H1 (cell line): Measurements from ENCODE around the gene MFSD2B. TPM values are rescaled to one million over a fixed set of nuclear protein-coding genes. Genes with fewer than 3 reads are reported as not detected.

Experiments used
- CTCF ChIA-PET: fragments of 300-600 bp; sonication (Branson Sonifier 250); formaldehyde crosslinking; loops from one replicate; lab custom pipeline; 2021; ENCODE audit not compliant: partially characterized antibody; lab: Charles Lee
- POLR2A ChIA-PET: fragments of 300-600 bp; sonication (Branson Sonifier 250); formaldehyde crosslinking; loops from one replicate; lab custom pipeline; 2021; ENCODE audit warnings: inconsistent platforms; ENCODE audit not compliant: partially characterized antibody; lab: Charles Lee
- DNase-seq, 2 experiments: peaks; one replicate each; pipeline versions ENCODE4 v3.0.0 to v3.0.0-alpha.2; 2010 to 2022; ENCODE audit warnings: low spot score in 2 of 2, low read depth in 1 of 2, mixed read lengths in 1 of 2
- FAIRE-seq: peaks from 2 replicates; lab custom pipeline; 2011; peaks lifted over from hg19 to GRCh38; lab: Jason Lieb, UNC
- H2AFZ ChIP-seq: 2 replicates; pipeline ENCODE4 v1.8.1; 2012; ENCODE audit warnings: low read length, inconsistent platforms
- H2AK5ac ChIP-seq: 2 replicates; pipeline ENCODE4 v1.6.1; 2013; ENCODE audit warnings: low read depth, low read length
- H2BK120ac ChIP-seq: replicated peaks from 2 replicates; pipeline ENCODE3; 2013; ENCODE audit warnings: low read depth, low read length, inconsistent platforms
- H2BK12ac ChIP-seq: 2 replicates; pipeline ENCODE4 v1.6.1; 2013; ENCODE audit warnings: low read depth, low read length
- H2BK15ac ChIP-seq: 2 replicates; pipeline ENCODE4 v1.6.1; 2013; ENCODE audit warnings: low read length
- H2BK20ac ChIP-seq: 2 replicates; pipeline ENCODE4 v1.6.1; 2013; ENCODE audit warnings: low read length
- H2BK5ac ChIP-seq: 2 replicates; pipeline ENCODE4 v1.6.1; 2013; ENCODE audit warnings: low read depth, low read length
- H3K14ac ChIP-seq: 2 replicates; pipeline ENCODE4 v1.6.1; 2013; ENCODE audit warnings: inconsistent platforms; ENCODE audit not compliant: insufficient read length
- H3K18ac ChIP-seq: 2 replicates; pipeline ENCODE4 v1.6.1; 2013; ENCODE audit warnings: low read length; ENCODE audit errors: extremely low read depth
- H3K23ac ChIP-seq: 2 replicates; pipeline ENCODE4 v1.6.1; 2013; ENCODE audit warnings: inconsistent platforms; ENCODE audit not compliant: insufficient read length
- H3K23me2 ChIP-seq: 2 replicates; pipeline ENCODE4 v1.6.1; 2013; ENCODE audit warnings: low read depth, low read length
- H3K27ac ChIP-seq: 2 replicates; pipeline ENCODE4 v1.6.1; 2011; ENCODE audit warnings: low read depth, low read length, inconsistent platforms
- H3K27me3 ChIP-seq, 4 experiments: replicated peaks in 1 of 4; 1 replicate in 1 of 4; 2 replicates in 3 of 4; pipeline versions ENCODE4 v1.6.1 to v1.8.1; 2011 to 2013; ENCODE audit warnings: low read length in 3 of 4, mild to moderate bottlenecking in 3 of 4, inconsistent platforms in 2 of 4, mixed read lengths in 2 of 4, moderate library complexity in 1 of 4; ENCODE audit not compliant: control insufficient read depth in 3 of 4, insufficient read depth in 3 of 4; ENCODE audit errors: extremely low read depth in 1 of 4
- H3K36me3 ChIP-seq, 4 experiments: 2 replicates each; pipeline versions ENCODE4 v1.6.1 to v1.8.1; 2011 to 2013; ENCODE audit warnings: mild to moderate bottlenecking in 4 of 4, low read length in 3 of 4, moderate library complexity in 2 of 4, control low read depth in 1 of 4, inconsistent platforms in 1 of 4; ENCODE audit not compliant: insufficient read depth in 4 of 4, control insufficient read depth in 2 of 4
- H3K4ac ChIP-seq: replicated peaks from 2 replicates; pipeline ENCODE3; 2013; ENCODE audit warnings: low read length, low read depth, mixed read lengths, inconsistent platforms; ENCODE audit not compliant: insufficient read length
- H3K4me1 ChIP-seq, 4 experiments: replicated peaks in 1 of 4; 1 replicate in 1 of 4; 2 replicates in 3 of 4; pipeline versions ENCODE4 v1.6.1 to v1.8.1; 2011 to 2013; ENCODE audit warnings: low read length in 3 of 4, inconsistent platforms in 2 of 4, mixed read lengths in 1 of 4; ENCODE audit not compliant: insufficient read depth in 4 of 4, control insufficient read depth in 3 of 4
- H3K4me2 ChIP-seq, 2 experiments: 2 replicates each; pipeline versions ENCODE4 v1.6.1 to v1.8.1; 2011 to 2013; ENCODE audit warnings: low read depth in 2 of 2, low read length in 2 of 2, control low read depth in 1 of 2, inconsistent platforms in 1 of 2, mild to moderate bottlenecking in 1 of 2; ENCODE audit not compliant: insufficient read depth in 1 of 2
- H3K4me3 ChIP-seq, 4 experiments: fragments of 200-600, 300-600 bp in 1 of 4; sonication (generic), shearing (Covaris generic), sonication (Bioruptor Twin) in 1 of 4; 2 replicates each; pipeline versions ENCODE4 v1.5.1 to v1.8.1; 2011 to 2016; ENCODE audit warnings: low read length in 4 of 4, low read depth in 3 of 4, control low read depth in 2 of 4, inconsistent platforms in 2 of 4, mild to moderate bottlenecking in 2 of 4, mixed read lengths in 1 of 4, moderate library complexity in 1 of 4; ENCODE audit not compliant: insufficient read depth in 2 of 4; ENCODE audit errors: extremely low read depth in 1 of 4
- H3K56ac ChIP-seq: replicated peaks from 2 replicates; pipeline ENCODE3; 2013; ENCODE audit warnings: low read depth, mild to moderate bottlenecking, mixed read lengths, low read length, inconsistent platforms; ENCODE audit not compliant: insufficient read length
- H3K79me1 ChIP-seq: 2 replicates; pipeline ENCODE4 v1.6.1; 2013; ENCODE audit warnings: low read depth, low read length, control low read depth
- H3K79me2 ChIP-seq, 2 experiments: 2 replicates each; pipeline versions ENCODE4 v1.6.1 to v1.8.1; 2012 to 2013; ENCODE audit warnings: low read length in 2 of 2, mild to moderate bottlenecking in 2 of 2, inconsistent platforms in 1 of 2; ENCODE audit not compliant: insufficient read depth in 2 of 2, control insufficient read depth in 1 of 2
- H3K9ac ChIP-seq, 4 experiments: replicated peaks in 1 of 4; 1 replicate in 1 of 4; 2 replicates in 3 of 4; pipeline versions ENCODE4 v1.6.1 to v1.8.1; 2011 to 2013; ENCODE audit warnings: low read depth in 3 of 4, low read length in 3 of 4, control low read depth in 2 of 4, mild to moderate bottlenecking in 2 of 4, moderate library complexity in 2 of 4, inconsistent platforms in 1 of 4; ENCODE audit errors: extremely low read depth in 1 of 4
- H3K9me3 ChIP-seq, 2 experiments: 2 replicates each; pipeline versions ENCODE4 v1.6.1 to v1.8.1; 2012 to 2013; ENCODE audit warnings: mild to moderate bottlenecking in 2 of 2, moderate library complexity in 2 of 2, control low read depth in 1 of 2, inconsistent platforms in 1 of 2, low read depth in 1 of 2, low read length in 1 of 2, mixed read lengths in 1 of 2; ENCODE audit not compliant: insufficient read depth in 2 of 2
- H4K20me1 ChIP-seq, 2 experiments: replicated peaks in 1 of 2; 2 replicates each; pipeline versions ENCODE3 to v1.8.1; 2011 to 2013; ENCODE audit warnings: inconsistent platforms in 2 of 2, low read length in 2 of 2, mild to moderate bottlenecking in 1 of 2; ENCODE audit not compliant: insufficient read depth in 2 of 2, control insufficient read depth in 1 of 2
- H4K5ac ChIP-seq: 2 replicates; pipeline ENCODE4 v1.6.1; 2013; ENCODE audit warnings: low read length, low read depth, mixed read lengths, inconsistent platforms; ENCODE audit not compliant: insufficient read length
- H4K8ac ChIP-seq: 2 replicates; pipeline ENCODE4 v1.8.0; 2013; ENCODE audit warnings: mild to moderate bottlenecking, moderate library complexity, low read length, inconsistent platforms; ENCODE audit not compliant: insufficient read depth; ENCODE audit errors: extremely low read depth
- H4K91ac ChIP-seq: replicated peaks from 2 replicates; pipeline ENCODE3; 2013; ENCODE audit warnings: low read length, mixed read lengths, inconsistent platforms; ENCODE audit not compliant: insufficient read length
- CREB1 ChIP-seq: IDR thresholded peaks from 2 replicates; pipeline ENCODE4 v1.6.1; 2012; ENCODE audit warnings: inconsistent platforms
- GTF2F1 ChIP-seq: IDR thresholded peaks from 2 replicates; pipeline ENCODE4 v1.6.1; 2012; ENCODE audit warnings: low read depth, low read length, improper control_type of control experiment, borderline replicate concordance
- KDM4A ChIP-seq: IDR thresholded peaks from one replicate; pipeline ENCODE4 v1.7.1; 2012; ENCODE audit warnings: low read depth, mild to moderate bottlenecking, moderate library complexity, low read length, inconsistent platforms; ENCODE audit not compliant: severe bottlenecking
- KDM5A ChIP-seq: fragments of 200-600 bp; IDR thresholded peaks from 2 replicates; pipeline ENCODE4 v1.7.1; 2012; ENCODE audit warnings: mild to moderate bottlenecking, low read length, inconsistent platforms, mixed read lengths
- SP1 ChIP-seq: IDR thresholded peaks from 2 replicates; pipeline ENCODE4 v1.6.1; 2011; ENCODE audit warnings: low read depth, low read length
- SP4 ChIP-seq: IDR thresholded peaks from 2 replicates; pipeline ENCODE4 v1.6.1; 2012; ENCODE audit warnings: low read length, inconsistent platforms
- WGBS, 2 experiments: shearing (Covaris generic) in 1 of 2; methylation state at CpG; one replicate each; pipeline versions ENCODE4 v1.1.6 to v1.1.7; 2013 to 2015; ENCODE audit warnings: low lambda C conversion rate in 2 of 2, mixed read lengths in 2 of 2, inconsistent platforms in 1 of 2, low coverage in 1 of 2, missing lambda C conversion rate in 1 of 2; ENCODE audit not compliant: insufficient replicate concordance in 2 of 2, insufficient coverage in 1 of 2, insufficient read length in 1 of 2; ENCODE audit errors: extremely low coverage in 1 of 2, missing lambda C conversion rate in 1 of 2; 5-methylcytosine and 5-hydroxymethylcytosine counted together
- polyA plus RNA-seq, 7 experiments: library from polyadenylated mRNA; depleted of rRNA in 3 of 7; stranded (reverse) in 5 of 7; unstranded in 2 of 7; fragments of >200 nt in 5 of 7; fragments of 200-250 nt in 2 of 7; gene quantifications; 1 replicate in 5 of 7; 2 replicates in 1 of 7; 4 replicates in 1 of 7; pipeline versions ENCODE4 v1.2.1 to v1.2.3, GENCODE V29; 2011 to 2013; ENCODE audit warnings: missing spikeins in 2 of 7, mixed read lengths in 2 of 7
- total RNA-seq: library from RNA; stranded (reverse); fragmentation: NEBNext Ultra II Directional; extraction: Animal tissue kit (Norgen Biotek cat#: 25700); gene quantifications from 2 replicates; pipeline ENCODE4 v1.2.1, GENCODE V29; 2021
- TF ChIP-seq, protein P1 (sequence below): IDR thresholded peaks from 2 replicates; pipeline ENCODE4 v1.6.1; 2011; ENCODE audit warnings: low read depth, mild to moderate bottlenecking, low read length; ENCODE audit not compliant: insufficient read depth
- TF ChIP-seq, protein P2 (sequence below): IDR thresholded peaks from 2 replicates; pipeline ENCODE4 v1.6.1; 2012; ENCODE audit warnings: inconsistent platforms
- TF ChIP-seq, protein P3 (sequence below), 3 experiments: IDR thresholded peaks; 1 replicate in 2 of 3; 2 replicates in 1 of 3; pipeline versions ENCODE4 v1.5.1 to v1.6.1; 2011; ENCODE audit warnings: low read length in 3 of 3, mild to moderate bottlenecking in 3 of 3, inconsistent platforms in 2 of 3, low read depth in 1 of 3, moderate library complexity in 1 of 3; ENCODE audit not compliant: insufficient read depth in 1 of 3; ENCODE audit errors: control extremely low read depth in 1 of 3

MFSD2B gene
- total and polyA plus RNA-seq, 2 of the 8 experiments (the other 6 are each of a cell fraction or from before 2014, with no cell fraction given): 0.33 to 0.48 TPM

DNA sequence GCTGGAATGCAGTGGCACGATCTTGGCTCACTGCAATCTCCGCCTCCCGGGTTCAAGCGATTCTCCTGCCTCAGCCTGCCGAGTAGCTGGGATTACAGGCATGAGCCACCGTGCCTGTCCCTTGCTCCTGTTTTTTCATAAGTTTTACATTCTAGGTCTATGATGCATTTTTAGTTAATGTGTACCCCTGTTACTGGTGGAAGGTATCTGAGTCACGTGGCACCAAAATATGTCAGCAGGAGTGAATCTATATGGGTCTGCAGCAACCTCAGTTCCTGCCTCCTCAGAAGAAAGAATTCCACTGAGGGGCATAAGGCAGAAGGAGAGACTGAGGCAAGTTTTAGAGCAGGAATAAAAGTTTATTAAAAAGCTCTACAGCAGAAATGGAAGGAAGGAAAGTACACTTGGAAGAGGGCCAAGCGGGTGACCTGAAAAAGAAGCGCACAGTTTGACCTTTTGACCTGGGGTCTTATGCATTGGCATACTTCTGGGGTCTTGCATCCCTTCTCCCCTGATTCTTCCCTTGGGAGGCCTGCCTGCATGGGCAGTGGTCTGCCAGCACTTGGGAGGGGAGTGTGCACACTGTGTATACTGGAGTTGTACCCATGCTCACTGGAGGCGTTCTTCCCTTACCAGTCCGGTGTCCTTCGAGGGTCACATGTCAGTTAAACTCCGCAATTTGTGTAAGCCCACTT is 1.1 kb upstream of the MFSD2B start:
- Histone ChIP-seq H2AK5ac (no peak overlapping the region), H3K4me3 (no peak overlapping the region), H4K8ac (no peak overlapping the region), H3K27ac (no peak overlapping the region), H3K14ac (no peak overlapping the region), H3K4me1 (peaks cover 0 to 15% (median 11%) of the 10 kb centered on the region in 4 experiments; a peak in 6 of 7 replicates), H3K79me1 (no peaks in the 10 kb centered on the region), H3K18ac (peak overlapping the region; percentile 15; the same call in 1 of the 2 replicates), H3K4ac (no peak overlapping the region), H3K23me2 (peaks cover 4% of the 10 kb centered on the region; the same call in 1 of the 2 replicates), H4K91ac (no peak overlapping the region), H2BK12ac (no peak overlapping the region), H3K79me2 (no peaks in the 10 kb centered on the region), H2BK15ac (0 out of 2 replicates have a peak overlapping the region, but pooled peaks have one; percentile 36), H2BK5ac (no peak overlapping the region), H3K56ac (no peak overlapping the region), H3K36me3 (no peaks in the 10 kb centered on the region), H3K9me3 (no peaks in the 10 kb centered on the region), H4K5ac (no peak overlapping the region), H3K9ac (no peak overlapping the region), H2BK20ac (no peak overlapping the region), H2AFZ (no peak overlapping the region), H2BK120ac (no peak overlapping the region), H3K27me3 (peaks cover 0 to 13% (median 6%) of the 10 kb centered on the region in 4 experiments; a peak in 3 of 7 replicates), H3K23ac (no peak overlapping the region), H3K4me2 (peak overlapping the region; percentile 62 to 90; a peak in 2 of 4 replicates), H4K20me1 (no peaks in the 10 kb centered on the region)
- POLR2A ChIA-PET: interaction anchor here (0.6 to 3.6 kb wide), 9 partner anchors 11 to 307 kb away, joined by 3 to 20 read pairs (median 5); partner anchors contain the start of genes ATAD2B and SF3B6
- CTCF ChIA-PET: interaction anchor here (0.8 to 1.9 kb wide), 7 partner anchors 11 to 82 kb away, joined by 3 to 8 read pairs (median 4); partner anchors contain the start of gene ATAD2B
- no peak for DNase-seq
- FAIRE-seq: no peak
- WGBS, 2 experiments: 83% methylated on average over 13 of the region's 13 CpGs; no CpG with 5 or more reads in 1 of the 2 experiments
- TF ChIP-seq KDM4A: no peak
- TF ChIP-seq KDM5A: no peak
- no peak for TF ChIP-seq GTF2F1
- TF ChIP-seq, protein P1, sequence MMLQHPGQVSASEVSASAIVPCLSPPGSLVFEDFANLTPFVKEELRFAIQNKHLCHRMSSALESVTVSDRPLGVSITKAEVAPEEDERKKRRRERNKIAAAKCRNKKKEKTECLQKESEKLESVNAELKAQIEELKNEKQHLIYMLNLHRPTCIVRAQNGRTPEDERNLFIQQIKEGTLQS: no peak
- no peak for TF ChIP-seq CREB1
- TF ChIP-seq, protein P2, sequence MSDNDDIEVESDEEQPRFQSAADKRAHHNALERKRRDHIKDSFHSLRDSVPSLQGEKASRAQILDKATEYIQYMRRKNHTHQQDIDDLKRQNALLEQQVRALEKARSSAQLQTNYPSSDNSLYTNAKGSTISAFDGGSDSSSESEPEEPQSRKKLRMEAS: no peak
- TF ChIP-seq SP4: no peak
- TF ChIP-seq, protein P3, sequence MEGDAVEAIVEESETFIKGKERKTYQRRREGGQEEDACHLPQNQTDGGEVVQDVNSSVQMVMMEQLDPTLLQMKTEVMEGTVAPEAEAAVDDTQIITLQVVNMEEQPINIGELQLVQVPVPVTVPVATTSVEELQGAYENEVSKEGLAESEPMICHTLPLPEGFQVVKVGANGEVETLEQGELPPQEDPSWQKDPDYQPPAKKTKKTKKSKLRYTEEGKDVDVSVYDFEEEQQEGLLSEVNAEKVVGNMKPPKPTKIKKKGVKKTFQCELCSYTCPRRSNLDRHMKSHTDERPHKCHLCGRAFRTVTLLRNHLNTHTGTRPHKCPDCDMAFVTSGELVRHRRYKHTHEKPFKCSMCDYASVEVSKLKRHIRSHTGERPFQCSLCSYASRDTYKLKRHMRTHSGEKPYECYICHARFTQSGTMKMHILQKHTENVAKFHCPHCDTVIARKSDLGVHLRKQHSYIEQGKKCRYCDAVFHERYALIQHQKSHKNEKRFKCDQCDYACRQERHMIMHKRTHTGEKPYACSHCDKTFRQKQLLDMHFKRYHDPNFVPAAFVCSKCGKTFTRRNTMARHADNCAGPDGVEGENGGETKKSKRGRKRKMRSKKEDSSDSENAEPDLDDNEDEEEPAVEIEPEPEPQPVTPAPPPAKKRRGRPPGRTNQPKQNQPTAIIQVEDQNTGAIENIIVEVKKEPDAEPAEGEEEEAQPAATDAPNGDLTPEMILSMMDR (IDR thresholded peaks at IDR 0.05; ENCODE audit: control extremely low read depth in 1 of 3, insufficient read depth in 1 of 3, low read depth in 1 of 3, low read length in 3 of 3): no peak
- no peak for TF ChIP-seq SP1
